HG02840 (cell line): Measurements from ENCODE around the gene GUCY2D.
A peak's percentile ranks its signal among the peaks of the same experiment; 100 is the strongest.

Experiments used
- ATAC-seq: cut with Tn5 transposase; IDR thresholded peaks from one replicate; pipeline ENCODE4 v1.9.1; 2021; ENCODE audit warnings: mild to moderate bottlenecking, moderate library complexity, moderate number of reproducible peaks; ENCODE audit not compliant: unreplicated experiment, low FRiP score

GUCY2D gene

DNA sequence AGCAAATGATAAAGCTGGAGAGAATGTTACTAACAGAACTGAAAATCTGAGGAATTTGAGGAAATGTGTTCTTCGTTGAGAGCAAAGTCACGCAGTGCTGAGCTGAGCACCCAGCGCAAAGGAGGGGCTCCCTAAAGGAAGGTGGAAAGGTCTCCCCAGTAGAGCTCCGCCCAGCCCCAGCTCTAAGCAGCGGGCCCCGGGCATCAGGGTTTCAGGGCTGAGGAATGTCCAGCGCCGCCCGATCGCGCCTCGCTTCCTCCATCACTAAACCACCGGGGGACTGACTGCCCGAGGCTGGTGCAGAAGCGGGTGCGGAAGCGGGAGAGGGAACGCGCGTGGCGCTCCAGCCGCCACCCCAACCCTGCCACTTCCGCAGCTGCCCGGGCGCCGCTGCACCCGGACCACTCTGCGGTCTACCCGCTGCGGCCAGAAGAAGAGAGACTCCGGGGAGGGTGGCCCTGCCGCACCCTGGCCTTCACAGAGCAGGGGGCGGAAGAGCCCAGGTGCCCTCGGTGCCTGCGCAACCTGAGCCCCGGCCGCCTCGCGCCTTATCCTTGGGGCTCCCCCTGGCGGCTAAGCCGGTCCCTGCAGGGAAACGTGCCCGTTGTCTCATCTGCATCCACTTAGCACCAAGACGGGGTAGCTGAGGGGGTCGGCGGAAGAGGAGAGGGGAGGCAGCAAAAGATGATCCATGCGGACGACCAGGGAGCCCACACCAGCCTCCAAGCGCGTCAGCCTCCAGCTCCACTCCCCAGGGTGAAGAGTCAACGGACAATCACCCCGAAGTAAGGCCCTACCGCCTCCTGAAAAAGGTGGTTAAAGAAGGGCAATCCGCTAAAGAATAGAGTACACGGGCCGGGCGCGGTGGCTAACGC is 12.4 kb upstream of the GUCY2D start:
- peak; percentile 67 for ATAC-seq

DNA sequence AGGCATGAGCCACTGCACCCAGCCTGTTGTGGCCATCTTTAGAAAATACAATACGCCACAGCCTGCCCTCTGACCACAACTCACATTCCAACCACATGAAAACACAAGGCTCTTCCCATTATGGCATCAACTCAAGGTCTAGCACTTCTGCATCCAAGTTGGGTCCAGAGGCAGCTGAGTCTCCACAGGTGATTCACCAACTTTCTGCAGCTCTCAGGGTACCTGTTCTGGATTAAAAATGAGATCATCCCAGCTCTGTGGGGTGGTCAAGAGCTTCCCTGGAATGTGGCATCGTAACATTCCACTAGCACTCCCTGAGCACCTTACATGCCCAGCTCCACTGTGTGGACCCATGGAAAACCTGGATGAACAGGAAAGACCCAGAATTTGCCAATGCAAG is 9.9 kb upstream of the GUCY2D start:
- no peak for ATAC-seq

DNA sequence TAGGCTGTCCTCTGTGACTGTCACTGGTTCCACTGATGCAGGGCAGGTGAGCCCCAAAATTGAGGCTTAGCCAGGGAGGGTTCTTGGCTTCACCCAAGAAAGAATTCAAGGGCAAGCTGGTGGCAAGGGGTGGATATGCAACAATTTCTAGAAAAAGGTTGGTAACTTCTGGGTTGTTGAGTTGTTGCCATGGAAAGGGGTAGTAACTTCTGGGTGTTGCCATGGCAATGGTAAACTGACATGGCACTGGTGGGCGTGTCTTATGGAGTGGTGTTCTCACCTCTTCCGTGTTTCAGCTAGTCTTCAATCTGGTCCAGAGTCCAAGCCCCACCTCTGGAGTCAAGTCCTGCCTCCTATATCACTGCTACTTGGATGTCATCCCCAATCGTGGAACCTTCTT is 9.5 kb upstream of the GUCY2D start:
- no peak for ATAC-seq

DNA sequence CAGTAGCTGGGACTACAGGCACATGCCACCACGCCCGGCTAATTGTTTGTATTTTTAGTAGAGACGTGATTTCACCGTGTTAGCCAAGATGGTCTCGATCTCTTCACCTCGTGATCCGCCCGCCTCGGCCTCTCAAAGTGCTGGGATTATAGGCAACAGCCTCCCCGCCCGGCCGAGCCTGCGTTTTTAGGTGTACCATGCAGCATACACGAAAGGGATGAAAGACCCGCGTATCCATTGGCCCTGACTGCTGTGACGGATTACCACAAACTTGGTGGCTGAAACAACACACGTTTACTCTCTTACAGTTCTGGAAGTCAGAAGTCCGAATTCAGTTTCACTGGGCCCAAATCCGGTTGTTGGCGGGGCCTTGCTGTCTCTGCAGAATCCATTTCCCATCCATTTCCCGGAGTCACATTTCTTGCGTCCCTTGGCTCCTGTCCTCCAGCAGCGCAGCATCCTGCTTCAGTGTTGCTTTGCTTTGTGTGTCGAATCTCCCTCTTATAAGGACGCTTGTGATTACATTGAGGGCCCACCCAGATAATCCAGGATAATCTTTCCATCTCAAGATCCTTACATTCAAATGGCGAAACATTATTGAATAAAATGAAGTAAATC is 8.3 kb upstream of the GUCY2D start:
- ATAC-seq, result no peak

DNA sequence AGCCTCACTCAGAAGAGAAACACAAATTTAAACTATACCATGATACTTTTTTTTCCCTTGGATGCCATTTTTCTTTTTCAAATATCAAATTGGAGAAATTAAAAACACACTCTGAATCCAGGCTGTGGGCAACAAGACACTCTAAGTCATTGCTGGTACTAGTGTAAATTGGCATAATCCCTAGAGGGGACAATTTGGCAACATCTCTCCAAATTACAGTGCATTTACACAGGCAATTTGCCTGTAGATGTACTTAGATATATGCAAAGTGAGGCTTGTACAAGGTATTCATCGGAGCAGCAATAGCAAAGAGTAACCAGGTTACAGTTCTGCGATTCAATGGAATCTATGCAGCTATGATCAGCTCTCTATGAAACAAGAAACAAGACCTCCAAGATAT is 6.7 kb upstream of the GUCY2D start:
- no peak for ATAC-seq

DNA sequence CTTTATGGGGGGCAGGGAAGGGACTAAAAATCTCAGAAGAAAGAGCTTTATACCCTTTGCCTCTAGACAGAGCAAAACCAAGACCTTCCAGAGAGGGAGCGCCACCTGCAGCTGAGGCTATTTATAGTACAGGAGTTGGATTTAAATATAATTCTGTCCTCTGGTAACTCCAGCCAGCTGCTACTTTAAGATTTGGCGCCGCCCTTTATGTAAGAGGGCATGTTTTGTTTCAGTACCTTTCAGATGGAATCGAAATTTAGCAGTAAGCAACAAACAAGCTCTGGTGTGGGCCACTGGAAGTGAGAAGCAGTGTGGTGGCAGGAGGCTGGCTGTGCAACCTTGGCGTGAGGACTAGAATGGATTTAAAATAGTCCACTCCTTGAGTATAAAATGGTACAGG is 5.2 kb upstream of the GUCY2D start:
- no peak for ATAC-seq

DNA sequence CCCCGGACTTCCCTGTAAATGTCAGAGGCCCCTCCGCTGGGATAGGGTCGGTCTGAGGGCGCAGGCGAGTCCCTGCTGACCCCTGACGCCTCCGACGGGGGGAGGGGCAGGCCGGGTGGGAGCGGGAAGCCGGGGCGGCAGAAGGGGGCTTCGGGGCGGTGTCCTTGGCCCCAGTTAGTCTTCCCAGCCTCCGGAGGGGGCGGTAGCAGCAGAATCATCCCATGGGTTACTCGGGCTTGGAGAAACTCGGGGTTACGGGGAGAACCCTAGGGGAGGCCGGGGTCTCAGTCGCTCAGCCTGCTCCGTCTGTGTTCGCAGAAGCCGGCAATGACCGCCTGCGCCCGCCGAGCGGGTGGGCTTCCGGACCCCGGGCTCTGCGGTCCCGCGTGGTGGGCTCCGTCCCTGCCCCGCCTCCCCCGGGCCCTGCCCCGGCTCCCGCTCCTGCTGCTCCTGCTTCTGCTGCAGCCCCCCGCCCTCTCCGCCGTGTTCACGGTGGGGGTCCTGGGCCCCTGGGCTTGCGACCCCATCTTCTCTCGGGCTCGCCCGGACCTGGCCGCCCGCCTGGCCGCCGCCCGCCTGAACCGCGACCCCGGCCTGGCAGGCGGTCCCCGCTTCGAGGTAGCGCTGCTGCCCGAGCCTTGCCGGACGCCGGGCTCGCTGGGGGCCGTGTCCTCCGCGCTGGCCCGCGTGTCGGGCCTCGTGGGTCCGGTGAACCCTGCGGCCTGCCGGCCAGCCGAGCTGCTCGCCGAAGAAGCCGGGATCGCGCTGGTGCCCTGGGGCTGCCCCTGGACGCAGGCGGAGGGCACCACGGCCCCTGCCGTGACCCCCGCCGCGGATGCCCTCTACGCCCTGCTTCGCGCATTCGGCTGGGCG is 542 bp downstream of the GUCY2D start:
- no peak for ATAC-seq

DNA sequence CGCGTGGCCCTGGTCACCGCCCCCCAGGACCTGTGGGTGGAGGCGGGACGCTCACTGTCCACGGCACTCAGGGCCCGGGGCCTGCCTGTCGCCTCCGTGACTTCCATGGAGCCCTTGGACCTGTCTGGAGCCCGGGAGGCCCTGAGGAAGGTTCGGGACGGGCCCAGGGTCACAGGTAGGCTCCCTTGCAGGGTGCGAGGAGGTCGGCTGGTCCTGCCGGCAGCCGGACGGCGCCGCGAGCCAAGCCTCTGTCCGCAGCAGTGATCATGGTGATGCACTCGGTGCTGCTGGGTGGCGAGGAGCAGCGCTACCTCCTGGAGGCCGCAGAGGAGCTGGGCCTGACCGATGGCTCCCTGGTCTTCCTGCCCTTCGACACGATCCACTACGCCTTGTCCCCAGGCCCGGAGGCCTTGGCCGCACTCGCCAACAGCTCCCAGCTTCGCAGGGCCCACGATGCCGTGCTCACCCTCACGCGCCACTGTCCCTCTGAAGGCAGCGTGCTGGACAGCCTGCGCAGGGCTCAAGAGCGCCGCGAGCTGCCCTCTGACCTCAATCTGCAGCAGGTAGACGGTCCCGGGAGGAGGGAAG is 1.3 kb downstream of the GUCY2D start:
- no peak for ATAC-seq

DNA sequence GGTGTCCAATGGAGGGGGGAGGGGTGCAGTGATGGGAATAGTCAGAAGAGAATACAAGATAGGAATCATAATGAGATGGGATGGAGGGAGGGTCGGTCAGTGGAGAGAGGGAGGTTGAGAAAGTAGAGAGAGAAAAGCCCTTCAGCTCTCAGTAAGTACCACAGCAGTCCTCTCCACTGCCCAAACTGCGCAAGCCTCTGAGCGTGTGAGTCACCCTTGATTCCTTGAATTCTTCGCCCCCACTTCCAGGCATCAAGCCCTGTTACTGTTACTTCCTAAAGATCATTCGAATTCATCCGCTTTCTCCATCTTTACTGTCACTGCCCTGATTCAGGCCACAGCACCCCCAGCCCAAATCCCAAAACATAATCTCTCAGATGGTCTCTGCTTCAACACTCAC is 2.5 kb downstream of the GUCY2D start:
- ATAC-seq, result no peak

DNA sequence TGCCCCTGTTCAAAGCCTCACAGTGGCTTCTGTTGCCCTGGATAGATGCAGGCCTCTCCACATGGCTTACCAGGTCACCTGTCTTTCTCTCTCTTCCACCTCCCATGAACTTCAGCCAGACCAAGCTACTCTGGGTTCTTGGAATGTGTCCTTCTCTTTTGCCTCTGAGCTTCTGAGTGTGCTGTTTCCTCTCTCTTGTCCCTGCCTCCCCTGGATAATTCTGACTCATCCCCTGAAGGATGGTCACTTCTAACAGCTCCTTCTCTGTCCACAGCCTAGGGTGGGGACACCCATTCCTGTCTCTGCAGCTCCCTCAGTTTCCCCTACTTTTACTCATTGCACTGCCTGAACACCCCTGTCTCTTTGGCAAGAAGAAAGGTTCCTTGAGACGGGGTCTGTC is 2.9 kb downstream of the GUCY2D start:
- no peak for ATAC-seq

DNA sequence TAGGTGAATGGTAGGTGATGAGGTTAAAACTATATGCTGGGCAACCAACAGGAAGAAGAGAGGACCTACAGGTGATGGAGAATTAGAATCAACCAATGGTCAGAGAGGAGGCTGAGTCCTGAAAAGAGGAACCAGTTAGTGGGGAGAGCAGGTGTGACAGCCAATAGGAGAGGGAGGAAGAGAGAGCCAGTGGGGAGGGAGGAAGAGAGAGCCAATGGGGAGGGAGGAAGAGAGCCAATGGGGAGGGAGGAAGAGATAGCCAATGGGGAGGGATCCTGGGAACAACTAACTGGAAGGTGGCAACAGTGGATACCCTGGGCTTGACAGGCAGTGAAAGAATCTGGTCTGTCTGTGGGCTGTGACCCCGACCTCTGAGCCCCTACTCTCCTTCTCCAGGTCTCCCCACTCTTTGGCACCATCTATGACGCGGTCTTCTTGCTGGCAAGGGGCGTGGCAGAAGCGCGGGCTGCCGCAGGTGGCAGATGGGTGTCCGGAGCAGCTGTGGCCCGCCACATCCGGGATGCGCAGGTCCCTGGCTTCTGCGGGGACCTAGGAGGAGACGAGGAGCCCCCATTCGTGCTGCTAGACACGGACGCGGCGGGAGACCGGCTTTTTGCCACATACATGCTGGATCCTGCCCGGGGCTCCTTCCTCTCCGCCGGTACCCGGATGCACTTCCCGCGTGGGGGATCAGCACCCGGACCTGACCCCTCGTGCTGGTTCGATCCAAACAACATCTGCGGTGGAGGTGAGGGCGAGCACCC is 3.7 kb downstream of the GUCY2D start:
- no peak for ATAC-seq

DNA sequence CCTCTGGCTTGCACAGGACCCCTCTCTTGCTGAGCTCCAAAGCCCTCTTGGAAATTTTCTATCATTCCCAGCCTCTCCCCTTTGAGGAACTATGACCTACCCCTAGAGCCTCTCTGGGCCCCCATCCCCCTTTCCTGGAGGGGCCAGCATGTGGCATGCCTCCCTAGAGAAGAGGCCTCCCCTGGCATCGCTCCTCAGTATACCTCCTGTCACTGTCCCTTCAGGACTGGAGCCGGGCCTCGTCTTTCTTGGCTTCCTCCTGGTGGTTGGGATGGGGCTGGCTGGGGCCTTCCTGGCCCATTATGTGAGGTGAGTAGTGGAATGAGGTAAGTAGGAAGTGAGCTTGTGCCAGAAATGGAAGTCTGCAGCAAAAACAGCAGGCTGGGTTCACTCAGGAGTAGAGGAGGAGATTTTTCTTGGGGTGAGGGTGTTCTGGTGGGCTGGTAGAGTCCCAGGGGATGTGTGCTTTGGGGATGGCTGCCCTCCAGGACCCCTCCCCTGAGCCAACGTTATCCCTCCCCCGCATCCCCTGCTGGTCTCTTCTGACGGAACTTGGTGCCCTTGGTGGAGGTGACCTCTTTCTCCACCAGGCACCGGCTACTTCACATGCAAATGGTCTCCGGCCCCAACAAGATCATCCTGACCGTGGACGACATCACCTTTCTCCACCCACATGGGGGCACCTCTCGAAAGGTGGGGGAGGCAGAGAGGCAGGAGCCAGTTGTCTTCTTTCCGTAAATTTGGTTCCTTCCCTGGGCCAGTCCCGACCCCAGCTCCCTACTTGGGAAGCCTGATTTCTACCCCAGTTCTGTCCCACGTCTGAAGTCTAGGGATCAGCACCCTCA is 4.6 kb downstream of the GUCY2D start:
- ATAC-seq, result no peak

DNA sequence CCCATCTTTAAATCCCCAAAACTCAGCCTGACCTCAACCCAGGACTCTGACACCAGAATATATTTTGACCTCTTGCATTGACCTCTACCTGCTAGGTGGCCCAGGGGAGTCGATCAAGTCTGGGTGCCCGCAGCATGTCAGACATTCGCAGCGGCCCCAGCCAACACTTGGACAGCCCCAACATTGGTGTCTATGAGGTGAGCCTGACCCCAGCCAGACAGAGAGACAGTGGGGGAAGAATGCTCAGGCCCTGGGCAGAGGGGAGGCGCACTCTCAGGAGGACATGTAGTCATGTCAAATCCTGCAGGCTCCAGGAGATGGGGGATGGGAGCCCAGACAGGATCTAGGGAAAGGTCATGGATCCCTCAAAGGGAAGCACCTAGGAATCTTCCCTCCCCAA is 5.4 kb downstream of the GUCY2D start:
- ATAC-seq, result no peak

DNA sequence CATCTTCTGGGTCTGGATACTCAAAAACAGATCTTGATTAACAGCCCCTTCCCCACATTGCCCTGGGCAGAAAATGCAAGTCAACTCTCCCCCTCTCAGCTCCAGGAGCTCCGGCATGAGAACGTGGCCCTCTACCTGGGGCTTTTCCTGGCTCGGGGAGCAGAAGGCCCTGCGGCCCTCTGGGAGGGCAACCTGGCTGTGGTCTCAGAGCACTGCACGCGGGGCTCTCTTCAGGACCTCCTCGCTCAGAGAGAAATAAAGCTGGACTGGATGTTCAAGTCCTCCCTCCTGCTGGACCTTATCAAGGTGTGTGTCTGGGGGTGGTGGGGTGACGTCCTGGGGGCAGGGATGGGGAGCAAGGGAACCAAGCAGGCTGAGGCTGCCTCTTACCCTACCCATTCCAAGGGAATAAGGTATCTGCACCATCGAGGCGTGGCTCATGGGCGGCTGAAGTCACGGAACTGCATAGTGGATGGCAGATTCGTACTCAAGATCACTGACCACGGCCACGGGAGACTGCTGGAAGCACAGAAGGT is 9.7 kb downstream of the GUCY2D start:
- no peak for ATAC-seq

DNA sequence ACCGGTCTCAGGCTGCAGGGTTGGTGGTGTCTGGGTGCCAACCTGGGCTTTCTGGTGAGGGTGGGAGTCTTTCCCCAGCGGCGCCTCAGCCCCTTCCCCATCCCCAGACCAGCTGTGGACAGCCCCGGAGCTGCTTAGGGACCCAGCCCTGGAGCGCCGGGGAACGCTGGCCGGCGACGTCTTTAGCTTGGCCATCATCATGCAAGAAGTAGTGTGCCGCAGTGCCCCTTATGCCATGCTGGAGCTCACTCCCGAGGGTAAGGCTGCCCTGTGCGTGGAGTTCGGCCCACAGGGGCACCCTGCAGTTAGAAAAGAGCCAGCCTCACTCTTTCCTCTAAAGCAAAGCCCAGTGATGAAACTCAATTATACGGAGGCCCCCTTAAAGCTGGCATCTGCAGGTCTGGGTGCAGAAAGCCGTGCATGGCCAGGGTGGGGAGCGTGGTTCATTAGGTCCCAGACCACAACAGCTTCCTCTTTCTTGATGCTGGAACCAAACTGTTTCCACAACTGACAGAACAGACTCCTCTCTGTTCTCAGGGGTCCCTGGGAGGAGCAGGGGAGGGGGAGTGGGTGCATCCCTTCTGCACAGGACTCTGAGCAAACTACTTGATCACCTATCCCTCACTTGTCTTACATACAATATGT is 10.7 kb downstream of the GUCY2D start:
- ATAC-seq, result no peak

DNA sequence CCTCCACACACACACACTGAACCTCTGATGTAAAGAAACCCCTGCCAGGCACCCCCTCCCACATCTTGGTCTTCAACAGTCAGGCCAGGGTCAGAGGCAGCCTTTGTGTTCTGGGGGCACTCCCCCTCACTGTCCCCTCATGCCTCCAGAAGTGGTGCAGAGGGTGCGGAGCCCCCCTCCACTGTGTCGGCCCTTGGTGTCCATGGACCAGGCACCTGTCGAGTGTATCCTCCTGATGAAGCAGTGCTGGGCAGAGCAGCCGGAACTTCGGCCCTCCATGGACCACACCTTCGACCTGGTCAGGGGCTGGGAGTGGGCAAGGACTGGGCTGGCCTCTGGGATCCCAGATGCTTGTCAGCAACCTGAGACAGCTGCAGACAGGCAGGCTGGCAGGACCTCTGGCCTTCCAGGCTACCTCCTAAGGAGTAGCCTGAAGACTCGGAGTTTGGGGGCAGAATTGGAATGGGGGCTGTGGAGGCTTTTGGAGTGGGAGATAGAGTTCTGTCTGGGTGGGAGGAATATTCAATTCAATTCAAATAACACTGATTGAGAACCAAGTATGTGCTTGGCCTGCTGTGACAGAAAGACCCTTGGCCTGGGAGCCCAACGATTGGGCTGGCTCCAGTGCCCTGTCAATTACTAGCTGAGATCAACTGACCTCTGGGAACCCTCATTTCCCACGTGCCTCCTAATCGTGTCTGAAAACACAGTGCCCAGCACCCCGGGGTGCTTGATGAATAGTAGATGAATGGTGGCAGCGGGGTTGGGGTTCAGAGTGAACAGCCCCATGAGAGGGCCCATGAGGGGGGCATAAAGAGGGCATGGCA is 11.5 kb downstream of the GUCY2D start:
- no peak for ATAC-seq

DNA sequence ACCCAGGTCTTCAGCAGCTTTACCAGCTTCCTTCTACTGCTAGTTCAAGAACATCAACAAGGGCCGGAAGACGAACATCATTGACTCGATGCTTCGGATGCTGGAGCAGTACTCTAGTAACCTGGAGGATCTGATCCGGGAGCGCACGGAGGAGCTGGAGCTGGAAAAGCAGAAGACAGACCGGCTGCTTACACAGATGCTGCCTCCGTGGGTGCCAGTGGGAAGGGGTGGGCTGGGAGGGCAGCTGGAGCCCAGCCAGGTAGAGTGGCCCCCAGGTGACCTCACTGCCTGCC is 12.1 kb downstream of the GUCY2D start:
- ATAC-seq, result no peak
